Esophagus muscularis mucosa (tissue), 4 donors: ENCODE measurements around the gene AMER1.

ENCODE experiments used
- EP300 ChIP-seq: sonication (generic); formaldehyde crosslinking; IDR thresholded peaks from one replicate; pipeline ENCODE4 v1.6.1; 2017; ENCODE audit warnings: antibody characterized with exemption
- POLR2A ChIP-seq: fragments of 450-650 bp; IDR thresholded peaks from one replicate; pipeline ENCODE4 v1.6.1; 2017; ENCODE audit warnings: antibody characterized with exemption, moderate library complexity, mild to moderate bottlenecking, low read depth
- TF ChIP-seq, protein P1 (sequence below), 3 experiments: fragments of 200-600 bp in 2 of 3; fragments of 450-650 bp in 1 of 3; sonication (generic) in 2 of 3; IDR thresholded peaks; one replicate each; pipeline ENCODE4 v1.5.1; 2017 to 2019; ENCODE audit warnings: antibody characterized with exemption in 3 of 3, mild to moderate bottlenecking in 2 of 3, moderate library complexity in 1 of 3

DNA sequence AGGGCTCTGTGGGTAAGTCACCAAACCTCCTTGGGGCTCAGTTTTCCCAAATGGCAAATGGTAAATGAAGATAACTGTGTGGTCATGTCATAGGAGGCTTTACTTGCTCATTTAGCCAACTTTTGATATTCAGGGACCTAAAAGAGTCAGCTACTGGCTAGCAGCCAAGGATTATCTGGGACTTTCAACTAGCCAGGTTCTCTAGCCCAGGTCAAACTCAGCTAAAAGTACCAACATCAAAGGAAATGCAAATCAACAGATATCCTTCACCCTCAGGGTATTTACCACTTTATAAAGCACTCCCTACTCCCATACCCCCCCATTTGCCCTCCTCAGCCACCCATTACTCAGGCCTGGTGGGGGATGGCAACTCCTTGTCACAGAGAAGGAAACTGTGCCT is 7.5 kb downstream of the AMER1 start:
- TF ChIP-seq POLR2A (no peak), EP300 (no peak)
- TF ChIP-seq, protein P1, sequence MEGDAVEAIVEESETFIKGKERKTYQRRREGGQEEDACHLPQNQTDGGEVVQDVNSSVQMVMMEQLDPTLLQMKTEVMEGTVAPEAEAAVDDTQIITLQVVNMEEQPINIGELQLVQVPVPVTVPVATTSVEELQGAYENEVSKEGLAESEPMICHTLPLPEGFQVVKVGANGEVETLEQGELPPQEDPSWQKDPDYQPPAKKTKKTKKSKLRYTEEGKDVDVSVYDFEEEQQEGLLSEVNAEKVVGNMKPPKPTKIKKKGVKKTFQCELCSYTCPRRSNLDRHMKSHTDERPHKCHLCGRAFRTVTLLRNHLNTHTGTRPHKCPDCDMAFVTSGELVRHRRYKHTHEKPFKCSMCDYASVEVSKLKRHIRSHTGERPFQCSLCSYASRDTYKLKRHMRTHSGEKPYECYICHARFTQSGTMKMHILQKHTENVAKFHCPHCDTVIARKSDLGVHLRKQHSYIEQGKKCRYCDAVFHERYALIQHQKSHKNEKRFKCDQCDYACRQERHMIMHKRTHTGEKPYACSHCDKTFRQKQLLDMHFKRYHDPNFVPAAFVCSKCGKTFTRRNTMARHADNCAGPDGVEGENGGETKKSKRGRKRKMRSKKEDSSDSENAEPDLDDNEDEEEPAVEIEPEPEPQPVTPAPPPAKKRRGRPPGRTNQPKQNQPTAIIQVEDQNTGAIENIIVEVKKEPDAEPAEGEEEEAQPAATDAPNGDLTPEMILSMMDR (IDR thresholded peaks at IDR 0.05), result no peak
